WTC11 (cell line): ENCODE data around the gene MTUS2.

ENCODE experiments used
- CREB1 ChIP-seq: sonication (generic); formaldehyde crosslinking; IDR thresholded peaks from 2 replicates; pipeline ENCODE4 v1.8.0; 2023; ENCODE audit warnings: mild to moderate bottlenecking, missing genetic modification reagents
- CREM ChIP-seq: sonication (generic); formaldehyde crosslinking; IDR thresholded peaks from 2 replicates; pipeline ENCODE4 v1.8.1; 2022; ENCODE audit warnings: mild to moderate bottlenecking, missing genetic modification reagents, moderate library complexity
- ESRRA ChIP-seq: sonication (generic); formaldehyde crosslinking; IDR thresholded peaks from 2 replicates; pipeline ENCODE4 v1.8.1; 2022; ENCODE audit warnings: mild to moderate bottlenecking, missing genetic modification reagents, borderline replicate concordance
- MXD4 ChIP-seq: fragments of 250-450 bp; sonication (Bioruptor Pico); IDR thresholded peaks from 2 replicates; pipeline ENCODE4 v1.8.0; 2021; ENCODE audit warnings: mild to moderate bottlenecking, moderate library complexity, borderline replicate concordance
- TCF7 ChIP-seq: sonication (generic); formaldehyde crosslinking; IDR thresholded peaks from 2 replicates; pipeline ENCODE4 v1.8.0; 2022; ENCODE audit warnings: mild to moderate bottlenecking, low read depth, missing genetic modification reagents, moderate library complexity
- ZNF232 ChIP-seq: sonication (generic); formaldehyde crosslinking; IDR thresholded peaks from 2 replicates; pipeline ENCODE4 v1.8.0; 2022; ENCODE audit warnings: mild to moderate bottlenecking, missing genetic modification reagents
- ZNF263 ChIP-seq: sonication (generic); formaldehyde crosslinking; IDR thresholded peaks from 2 replicates; pipeline ENCODE4 v1.8.1; 2022; ENCODE audit warnings: low read depth, mild to moderate bottlenecking, moderate library complexity, missing genetic modification reagents
- TF ChIP-seq, protein P1 (sequence below): fragments of 250-450 bp; sonication (Bioruptor Pico); IDR thresholded peaks from 2 replicates; pipeline ENCODE4 v1.8.0; 2021; ENCODE audit warnings: mild to moderate bottlenecking
- TF ChIP-seq, protein P2 (sequence below): sonication (generic); formaldehyde crosslinking; IDR thresholded peaks from 2 replicates; pipeline ENCODE4 v1.8.1; 2022; ENCODE audit warnings: low read depth, missing genetic modification reagents, borderline replicate concordance
- TF ChIP-seq, protein P3 (sequence below): fragments of 200-600 bp; IDR thresholded peaks from 2 replicates; pipeline ENCODE4 v1.8.0; 2022; ENCODE audit warnings: antibody characterized with exemption

DNA sequence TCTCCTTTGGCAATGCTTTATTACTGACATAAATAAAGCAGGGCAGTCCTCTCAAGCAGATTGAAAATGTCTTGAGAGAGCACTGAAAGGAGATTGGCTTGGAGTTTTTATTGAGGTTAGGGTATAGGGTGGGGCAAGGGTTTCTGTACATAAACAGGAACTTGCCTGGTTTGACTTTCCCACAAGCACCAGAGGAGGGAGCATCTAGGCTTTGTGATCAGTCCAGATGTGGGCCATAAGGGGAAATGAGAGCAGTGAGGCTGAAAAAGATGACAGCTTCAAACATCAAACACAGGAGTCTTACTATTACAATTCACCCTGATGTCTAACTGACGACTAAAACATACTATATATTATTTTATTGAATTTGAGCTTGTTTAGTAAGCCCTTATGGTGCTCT lies 260.9 kb downstream of the MTUS2 start:
- TF ChIP-seq, protein P1, sequence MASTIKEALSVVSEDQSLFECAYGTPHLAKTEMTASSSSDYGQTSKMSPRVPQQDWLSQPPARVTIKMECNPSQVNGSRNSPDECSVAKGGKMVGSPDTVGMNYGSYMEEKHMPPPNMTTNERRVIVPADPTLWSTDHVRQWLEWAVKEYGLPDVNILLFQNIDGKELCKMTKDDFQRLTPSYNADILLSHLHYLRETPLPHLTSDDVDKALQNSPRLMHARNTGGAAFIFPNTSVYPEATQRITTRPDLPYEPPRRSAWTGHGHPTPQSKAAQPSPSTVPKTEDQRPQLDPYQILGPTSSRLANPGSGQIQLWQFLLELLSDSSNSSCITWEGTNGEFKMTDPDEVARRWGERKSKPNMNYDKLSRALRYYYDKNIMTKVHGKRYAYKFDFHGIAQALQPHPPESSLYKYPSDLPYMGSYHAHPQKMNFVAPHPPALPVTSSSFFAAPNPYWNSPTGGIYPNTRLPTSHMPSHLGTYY (CRISPR knock-in tag): no peak
- TF ChIP-seq CREB1 (CRISPR knock-in tag) (no peak), ZNF232 (CRISPR knock-in tag) (no peak), TCF7 (CRISPR knock-in tag) (no peak), ESRRA (CRISPR knock-in tag) (no peak), MXD4 (CRISPR knock-in tag) (no peak), ZNF263 (CRISPR knock-in tag) (no peak), CREM (CRISPR knock-in tag) (no peak)
- TF ChIP-seq, protein P2, sequence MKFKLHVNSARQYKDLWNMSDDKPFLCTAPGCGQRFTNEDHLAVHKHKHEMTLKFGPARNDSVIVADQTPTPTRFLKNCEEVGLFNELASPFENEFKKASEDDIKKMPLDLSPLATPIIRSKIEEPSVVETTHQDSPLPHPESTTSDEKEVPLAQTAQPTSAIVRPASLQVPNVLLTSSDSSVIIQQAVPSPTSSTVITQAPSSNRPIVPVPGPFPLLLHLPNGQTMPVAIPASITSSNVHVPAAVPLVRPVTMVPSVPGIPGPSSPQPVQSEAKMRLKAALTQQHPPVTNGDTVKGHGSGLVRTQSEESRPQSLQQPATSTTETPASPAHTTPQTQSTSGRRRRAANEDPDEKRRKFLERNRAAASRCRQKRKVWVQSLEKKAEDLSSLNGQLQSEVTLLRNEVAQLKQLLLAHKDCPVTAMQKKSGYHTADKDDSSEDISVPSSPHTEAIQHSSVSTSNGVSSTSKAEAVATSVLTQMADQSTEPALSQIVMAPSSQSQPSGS (CRISPR knock-in tag): no peak
- TF ChIP-seq, protein P3, sequence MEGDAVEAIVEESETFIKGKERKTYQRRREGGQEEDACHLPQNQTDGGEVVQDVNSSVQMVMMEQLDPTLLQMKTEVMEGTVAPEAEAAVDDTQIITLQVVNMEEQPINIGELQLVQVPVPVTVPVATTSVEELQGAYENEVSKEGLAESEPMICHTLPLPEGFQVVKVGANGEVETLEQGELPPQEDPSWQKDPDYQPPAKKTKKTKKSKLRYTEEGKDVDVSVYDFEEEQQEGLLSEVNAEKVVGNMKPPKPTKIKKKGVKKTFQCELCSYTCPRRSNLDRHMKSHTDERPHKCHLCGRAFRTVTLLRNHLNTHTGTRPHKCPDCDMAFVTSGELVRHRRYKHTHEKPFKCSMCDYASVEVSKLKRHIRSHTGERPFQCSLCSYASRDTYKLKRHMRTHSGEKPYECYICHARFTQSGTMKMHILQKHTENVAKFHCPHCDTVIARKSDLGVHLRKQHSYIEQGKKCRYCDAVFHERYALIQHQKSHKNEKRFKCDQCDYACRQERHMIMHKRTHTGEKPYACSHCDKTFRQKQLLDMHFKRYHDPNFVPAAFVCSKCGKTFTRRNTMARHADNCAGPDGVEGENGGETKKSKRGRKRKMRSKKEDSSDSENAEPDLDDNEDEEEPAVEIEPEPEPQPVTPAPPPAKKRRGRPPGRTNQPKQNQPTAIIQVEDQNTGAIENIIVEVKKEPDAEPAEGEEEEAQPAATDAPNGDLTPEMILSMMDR: no peak
